Measurements from ENCODE around the gene STX8.

GRCh38 chr17:9251273-9251672 is 324.3 kb downstream of the STX8 start:
- TF ChIP-seq SRF (CRISPR knock-in tag; IDR thresholded peaks at IDR 0.05) (no peak), CBX2 (IDR thresholded peaks at IDR 0.05; ENCODE audit: insufficient read depth, low read length, poor library complexity, severe bottlenecking) (no peak), PHF8 (IDR thresholded peaks at IDR 0.05; ENCODE audit: borderline replicate concordance, low read length) (no peak), PCBP2 (IDR thresholded peaks at IDR 0.05; ENCODE audit: low read depth, low read length, poor library complexity, severe bottlenecking) (no peak)
